K562 treated with DMSO at 1 percent for 24 hours (cell line): ENCODE measurements around the gene PPM1K. TPM values are rescaled to one million over a fixed set of nuclear protein-coding genes. Genes with fewer than 3 reads are reported as not detected.

Experiments used
- total RNA-seq: library from RNA; unstranded; fragments of 300-600 nt; gene quantifications from 2 replicates; pipeline ENCODE4 v1.2.3, GENCODE V29; 2022; ENCODE audit warnings: low read depth; ENCODE audit not compliant: insufficient read depth

The PPM1K gene
- 4.2 and 7.3 TPM in 2 replicates for total RNA-seq

GRCh38 chr4:88284439-88285234 lies at the start of gene PPM1K:
Gene PPM1K (minus strand): TSS chr4:88284561. CDS start chr4:88278583, 5,978 bp downstream.

Other genes starting within 250 kb of the PPM1K start
- 0.13 and 0.14 TPM in 2 replicates for gene ABCG2, start 125.9 kb downstream of the PPM1K start, total RNA-seq
- gene HERC6, start 94.3 kb upstream of the PPM1K start, total RNA-seq = 0.98 and 1.3 TPM in 2 replicates
- gene HERC5, start 172.6 kb upstream of the PPM1K start, total RNA-seq = not detected in 2 replicates
- 99.9 and 110 TPM in 2 replicates for gene PYURF, start 239.2 kb upstream of the PPM1K start, total RNA-seq